Panc1 (cell line): ENCODE measurements around the gene FBP2.

Experiments used
- CTCF ChIP-seq: fragments of 450-650 bp; IDR thresholded peaks from 2 replicates; pipeline ENCODE4 v1.5.1; 2017; ENCODE audit warnings: mild to moderate bottlenecking
- POLR2AphosphoS5 ChIP-seq: IDR thresholded peaks from 2 replicates; pipeline ENCODE4 v1.6.1; 2012; ENCODE audit warnings: mild to moderate bottlenecking, low read depth, low read length, moderate library complexity
- SIN3A ChIP-seq: IDR thresholded peaks from 2 replicates; pipeline ENCODE4 v1.6.1; 2012; ENCODE audit warnings: low read depth, mild to moderate bottlenecking, low read length, moderate library complexity, borderline replicate concordance; ENCODE audit not compliant: insufficient read depth
- TCF7L2 ChIP-seq: IDR thresholded peaks from 2 replicates; pipeline ENCODE4 v1.6.1; 2011; ENCODE audit warnings: mild to moderate bottlenecking, low read depth, low read length, inconsistent platforms
- TF ChIP-seq, protein P1 (sequence below), 2 experiments: IDR thresholded peaks; 2 replicates each; pipeline ENCODE4 v1.6.1; 2011 to 2012; ENCODE audit warnings: low read depth in 2 of 2, control low read depth in 1 of 2, low read length in 1 of 2, mild to moderate bottlenecking in 1 of 2, moderate library complexity in 1 of 2; ENCODE audit not compliant: insufficient read depth in 1 of 2

GRCh38 chr9:94593459-94594345 is at the start of gene FBP2:
- TF ChIP-seq CTCF (no peak), POLR2AphosphoS5 (no peak), SIN3A (no peak), TCF7L2 (no peak)
- TF ChIP-seq, protein P1, sequence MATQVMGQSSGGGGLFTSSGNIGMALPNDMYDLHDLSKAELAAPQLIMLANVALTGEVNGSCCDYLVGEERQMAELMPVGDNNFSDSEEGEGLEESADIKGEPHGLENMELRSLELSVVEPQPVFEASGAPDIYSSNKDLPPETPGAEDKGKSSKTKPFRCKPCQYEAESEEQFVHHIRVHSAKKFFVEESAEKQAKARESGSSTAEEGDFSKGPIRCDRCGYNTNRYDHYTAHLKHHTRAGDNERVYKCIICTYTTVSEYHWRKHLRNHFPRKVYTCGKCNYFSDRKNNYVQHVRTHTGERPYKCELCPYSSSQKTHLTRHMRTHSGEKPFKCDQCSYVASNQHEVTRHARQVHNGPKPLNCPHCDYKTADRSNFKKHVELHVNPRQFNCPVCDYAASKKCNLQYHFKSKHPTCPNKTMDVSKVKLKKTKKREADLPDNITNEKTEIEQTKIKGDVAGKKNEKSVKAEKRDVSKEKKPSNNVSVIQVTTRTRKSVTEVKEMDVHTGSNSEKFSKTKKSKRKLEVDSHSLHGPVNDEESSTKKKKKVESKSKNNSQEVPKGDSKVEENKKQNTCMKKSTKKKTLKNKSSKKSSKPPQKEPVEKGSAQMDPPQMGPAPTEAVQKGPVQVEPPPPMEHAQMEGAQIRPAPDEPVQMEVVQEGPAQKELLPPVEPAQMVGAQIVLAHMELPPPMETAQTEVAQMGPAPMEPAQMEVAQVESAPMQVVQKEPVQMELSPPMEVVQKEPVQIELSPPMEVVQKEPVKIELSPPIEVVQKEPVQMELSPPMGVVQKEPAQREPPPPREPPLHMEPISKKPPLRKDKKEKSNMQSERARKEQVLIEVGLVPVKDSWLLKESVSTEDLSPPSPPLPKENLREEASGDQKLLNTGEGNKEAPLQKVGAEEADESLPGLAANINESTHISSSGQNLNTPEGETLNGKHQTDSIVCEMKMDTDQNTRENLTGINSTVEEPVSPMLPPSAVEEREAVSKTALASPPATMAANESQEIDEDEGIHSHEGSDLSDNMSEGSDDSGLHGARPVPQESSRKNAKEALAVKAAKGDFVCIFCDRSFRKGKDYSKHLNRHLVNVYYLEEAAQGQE (IDR thresholded peaks at IDR 0.05; ENCODE audit: insufficient read depth in 1 of 2, low read depth in 2 of 2, low read length in 1 of 2), result no peak
